ENCODE measurements around the gene TBC1D24. TPM values are rescaled to one million over a fixed set of nuclear protein-coding genes. Genes with fewer than 3 reads are reported as not detected.

Gene TBC1D24
- total RNA-seq, 2 experiments from 2014 or later, result 16.6 to 16.7 TPM

DNA sequence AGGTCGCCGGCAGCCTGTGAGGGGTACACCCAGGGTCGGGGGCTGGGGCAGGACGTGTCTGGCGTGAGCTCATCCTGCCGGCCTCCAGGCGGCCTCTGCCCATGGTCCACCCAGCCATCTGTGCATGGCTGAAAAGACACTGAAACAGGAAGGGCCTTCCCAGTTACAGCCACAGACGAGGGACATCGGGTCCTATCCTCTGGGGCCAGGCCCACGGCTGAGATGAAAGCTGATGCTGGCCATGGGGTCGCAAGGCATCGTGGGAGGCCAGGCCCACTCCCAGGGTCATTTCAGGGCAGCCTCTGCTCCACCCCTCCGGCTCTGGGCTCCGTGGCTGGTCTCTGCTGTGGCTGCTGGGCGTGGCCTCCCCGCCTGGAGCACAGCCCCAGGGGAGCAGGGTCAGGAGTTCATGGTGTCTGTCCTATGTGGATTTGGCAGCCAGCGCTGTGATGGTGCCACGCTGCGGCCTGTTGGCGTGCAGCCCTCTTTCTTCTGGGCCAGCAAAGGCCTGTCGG lies 22.2 kb downstream of the TBC1D24 start:
- TF ChIP-seq, protein P1, sequence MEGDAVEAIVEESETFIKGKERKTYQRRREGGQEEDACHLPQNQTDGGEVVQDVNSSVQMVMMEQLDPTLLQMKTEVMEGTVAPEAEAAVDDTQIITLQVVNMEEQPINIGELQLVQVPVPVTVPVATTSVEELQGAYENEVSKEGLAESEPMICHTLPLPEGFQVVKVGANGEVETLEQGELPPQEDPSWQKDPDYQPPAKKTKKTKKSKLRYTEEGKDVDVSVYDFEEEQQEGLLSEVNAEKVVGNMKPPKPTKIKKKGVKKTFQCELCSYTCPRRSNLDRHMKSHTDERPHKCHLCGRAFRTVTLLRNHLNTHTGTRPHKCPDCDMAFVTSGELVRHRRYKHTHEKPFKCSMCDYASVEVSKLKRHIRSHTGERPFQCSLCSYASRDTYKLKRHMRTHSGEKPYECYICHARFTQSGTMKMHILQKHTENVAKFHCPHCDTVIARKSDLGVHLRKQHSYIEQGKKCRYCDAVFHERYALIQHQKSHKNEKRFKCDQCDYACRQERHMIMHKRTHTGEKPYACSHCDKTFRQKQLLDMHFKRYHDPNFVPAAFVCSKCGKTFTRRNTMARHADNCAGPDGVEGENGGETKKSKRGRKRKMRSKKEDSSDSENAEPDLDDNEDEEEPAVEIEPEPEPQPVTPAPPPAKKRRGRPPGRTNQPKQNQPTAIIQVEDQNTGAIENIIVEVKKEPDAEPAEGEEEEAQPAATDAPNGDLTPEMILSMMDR (IDR thresholded peaks at IDR 0.05), result no peak
- Mint-ChIP-seq H3K27me3 (no peaks in the 10 kb centered on the region), H3K4me3 (no peak overlapping the region), H3K27ac (no peak overlapping the region), H3K9me3 (no peaks in the 10 kb centered on the region), H3K36me3 (ENCODE audit: low read depth) (peaks cover 5% of the 10 kb centered on the region), H3K4me1 (ENCODE audit: low read depth) (no peaks in the 10 kb centered on the region)
- DNase-seq (no peak), ATAC-seq (no peak)
- intact Hi-C loops (cut with micrococcal nuclease), result no loop called here
- POLR2A ChIA-PET, result no interaction called here
- CTCF ChIA-PET, result no interaction called here

DNA sequence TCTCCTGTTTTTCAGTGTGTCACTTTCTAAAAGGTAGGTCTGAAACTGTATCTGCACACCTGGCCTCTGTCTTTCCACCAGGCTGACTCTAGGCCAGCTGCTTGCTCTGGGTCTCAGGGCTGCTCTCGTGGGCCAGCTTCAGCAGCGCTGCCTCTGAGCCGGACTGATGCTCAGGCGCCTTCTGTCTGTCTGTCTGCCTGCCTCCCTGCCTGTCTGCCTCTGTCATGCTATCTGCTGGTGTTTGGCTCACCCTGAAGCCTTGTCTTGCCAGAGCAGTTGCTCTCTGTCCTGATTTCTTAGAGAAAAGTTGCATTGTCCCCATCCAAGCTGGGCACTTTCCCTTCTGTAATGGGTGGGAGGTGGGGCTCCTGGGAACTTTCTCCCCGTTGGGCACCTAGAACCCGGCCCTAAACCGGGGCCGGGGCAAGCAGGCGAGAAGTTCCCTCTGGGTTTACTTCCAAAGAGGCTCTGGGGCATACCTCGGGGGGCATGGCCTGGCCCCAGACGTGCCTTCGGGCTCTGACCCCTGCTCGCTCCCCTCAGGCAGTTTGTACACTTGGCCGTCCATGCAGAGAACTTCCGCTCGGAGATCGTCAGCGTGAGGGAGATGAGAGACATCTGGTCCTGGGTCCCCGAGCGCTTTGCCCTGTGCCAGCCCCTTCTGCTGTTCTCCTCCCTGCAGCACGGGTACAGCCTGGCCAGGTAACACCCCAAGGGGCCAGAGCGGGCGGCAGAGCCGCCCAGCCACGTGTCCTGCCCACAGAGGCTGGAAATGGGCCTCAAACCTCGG lies 23.0 kb downstream of the TBC1D24 start:
- H3K27ac Mint-ChIP-seq, result no peak overlapping the region
- CTCF ChIA-PET, result no interaction called here
- H3K4me1 Mint-ChIP-seq (ENCODE audit: low read depth), result no peaks in the 10 kb centered on the region
- TF ChIP-seq, protein P1 (IDR thresholded peaks at IDR 0.05), result no peak
- no peak overlapping the region for H3K4me3 Mint-ChIP-seq
- H3K36me3 Mint-ChIP-seq (ENCODE audit: low read depth), result peaks cover 5% of the 10 kb centered on the region
- H3K9me3 Mint-ChIP-seq, result no peaks in the 10 kb centered on the region
- POLR2A ChIA-PET, result interaction anchor here (0.9 kb wide), 1 partner anchor 67 kb away, joined by 4 read pairs; no protein-coding TSS in a partner anchor
- ATAC-seq (no peak), DNase-seq (no peak)
- no peaks in the 10 kb centered on the region for H3K27me3 Mint-ChIP-seq
- intact Hi-C loops (cut with micrococcal nuclease), result no loop called here

DNA sequence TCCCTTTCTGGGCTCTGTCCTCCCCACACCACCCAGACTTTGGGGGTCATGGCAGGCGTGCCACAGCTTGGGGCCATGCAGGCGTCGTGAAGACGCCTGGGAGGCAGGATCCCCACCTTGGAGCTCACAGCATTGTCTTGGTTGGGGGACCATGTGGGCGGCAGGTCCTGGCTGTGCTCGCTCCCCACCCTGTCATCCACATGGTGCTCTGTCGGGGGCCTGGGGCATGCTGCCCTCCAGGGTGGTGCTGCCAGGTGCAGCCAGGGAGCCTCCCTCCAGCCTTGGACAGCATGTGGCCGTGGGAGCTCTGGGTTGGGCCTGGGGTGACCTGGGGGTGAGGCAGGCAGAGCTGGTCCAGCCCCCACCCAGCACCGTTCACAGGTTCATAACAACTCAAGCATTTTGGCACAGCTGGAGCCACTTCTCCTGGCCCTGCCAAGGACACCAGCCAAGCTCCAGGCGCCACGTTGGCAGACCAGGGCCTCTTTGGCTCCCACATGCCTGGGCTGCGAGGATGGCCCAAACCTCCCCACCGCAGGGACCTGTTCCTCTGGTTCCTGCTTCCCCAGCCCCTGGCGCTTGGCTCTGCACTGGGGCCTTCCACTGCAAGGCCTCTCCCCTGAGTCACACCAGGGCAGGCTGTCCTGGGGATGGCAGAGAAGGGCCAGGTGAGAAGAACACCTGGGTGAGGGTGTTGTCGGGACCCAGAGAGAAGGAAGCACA lies 23.8 kb downstream of the TBC1D24 start:
- peaks cover 5% of the 10 kb centered on the region for H3K36me3 Mint-ChIP-seq (ENCODE audit: low read depth)
- H3K27ac Mint-ChIP-seq, result no peak overlapping the region
- POLR2A ChIA-PET, result interaction anchor here (0.9 kb wide), 1 partner anchor 68 kb away, joined by 4 read pairs; no protein-coding TSS in a partner anchor
- H3K9me3 Mint-ChIP-seq, result no peaks in the 10 kb centered on the region
- TF ChIP-seq, protein P1 (IDR thresholded peaks at IDR 0.05), result no peak
- intact Hi-C loops (cut with micrococcal nuclease), result no loop called here
- ATAC-seq, result no peak
- H3K27me3 Mint-ChIP-seq, result no peaks in the 10 kb centered on the region
- no peak overlapping the region for H3K4me3 Mint-ChIP-seq
- no peaks in the 10 kb centered on the region for H3K4me1 Mint-ChIP-seq (ENCODE audit: low read depth)
- no peak for DNase-seq
- CTCF ChIA-PET, result no interaction called here

DNA sequence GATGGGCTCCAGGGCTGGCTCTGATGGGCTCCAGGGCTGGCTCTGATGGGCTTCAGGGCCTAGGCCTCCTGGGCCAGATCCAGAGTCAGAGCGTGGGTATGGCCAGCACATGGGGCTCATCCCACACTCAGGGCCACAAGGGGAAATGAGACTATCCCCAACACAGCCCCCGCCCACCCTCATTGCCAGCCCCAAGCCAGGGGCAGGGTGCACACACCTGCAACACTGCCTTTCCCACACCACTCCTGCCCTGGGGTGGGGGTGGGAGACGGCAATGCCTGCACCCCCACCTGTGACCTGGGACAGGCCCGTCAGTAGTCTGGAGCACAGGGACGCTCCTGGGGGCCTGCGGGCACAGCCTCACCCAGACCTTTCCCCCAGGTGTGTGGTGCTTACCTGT lies 24.5 kb downstream of the TBC1D24 start:
- Mint-ChIP-seq H3K9me3 (no peaks in the 10 kb centered on the region), H3K4me1 (ENCODE audit: low read depth) (no peaks in the 10 kb centered on the region), H3K36me3 (ENCODE audit: low read depth) (peaks cover 5% of the 10 kb centered on the region), H3K27ac (no peak overlapping the region), H3K27me3 (no peaks in the 10 kb centered on the region), H3K4me3 (no peak overlapping the region)
- CTCF ChIA-PET, result no interaction called here
- ATAC-seq (no peak), DNase-seq (no peak)
- TF ChIP-seq, protein P1 (IDR thresholded peaks at IDR 0.05), result no peak
- POLR2A ChIA-PET, result no interaction called here
- intact Hi-C loops (cut with micrococcal nuclease), result no loop called here
